Lung microvascular endothelial cell (primary cell): ENCODE data around the gene CRYAA. TPM values are rescaled to one million over a fixed set of nuclear protein-coding genes. Genes with fewer than 3 reads are reported as not detected.
A peak's percentile ranks its signal among the peaks of the same experiment; 100 is the strongest.

Source experiments
- DNase-seq, 2 donors: peaks; one replicate each; pipeline versions ENCODE4 v3.0.0 to v3.0.0-alpha.2; 2010; ENCODE audit warnings: low read depth in 2 of 2
- total RNA-seq: library from RNA; depleted of rRNA; stranded (reverse); fragments of >200 nt; gene quantifications from 2 replicates; pipeline ENCODE4 v1.2.1, GENCODE V29; 2014

CRYAA gene
- total RNA-seq, 1 donor from 2014 or later, result not detected

GRCh38 chr21:43201491-43201890 lies 32.7 kb downstream of the CRYAA start:
- DNase-seq, result no peak

- no peak for DNase-seq
These were observed 34.8 kb downstream of the CRYAA start for GRCh38 chr21:43203591-43203990.

- no peak for DNase-seq
These were observed 35.8 kb downstream of the CRYAA start for GRCh38 chr21:43204638-43205037.

- DNase-seq, result no peak
These were observed 37.6 kb downstream of the CRYAA start for GRCh38 chr21:43206231-43207042.

GRCh38 chr21:43207043-43207315 lies 38.2 kb downstream of the CRYAA start:
- no peak for DNase-seq

GRCh38 chr21:43207868-43208267 lies 39.1 kb downstream of the CRYAA start:
- DNase-seq, result no peak

- DNase-seq, result no peak
These were observed 39.9 kb downstream of the CRYAA start for GRCh38 chr21:43208561-43209332.

GRCh38 chr21:43209575-43210453 lies 41.0 kb downstream of the CRYAA start:
- peak in 1 of 2 donors; percentile 58 for DNase-seq

GRCh38 chr21:43210454-43211071 lies 41.8 kb downstream of the CRYAA start:
- DNase-seq, result no peak

- peak; percentile 44 to 73 for DNase-seq
These were observed 42.4 kb downstream of the CRYAA start for GRCh38 chr21:43211072-43211759.

- no peak for DNase-seq
These were observed 42.9 kb downstream of the CRYAA start for GRCh38 chr21:43211760-43212115.

Other genes starting within 250 kb of the CRYAA start
- not detected in 2 replicates for gene ERVH48-1, start 243.4 kb upstream of the CRYAA start, total RNA-seq
- 4.6 and 8.9 TPM in 2 replicates for gene PKNOX1, start 194.4 kb upstream of the CRYAA start, total RNA-seq
- gene CBS, start 93.2 kb upstream of the CRYAA start, total RNA-seq, result 2.4 and 30.4 TPM in 2 replicates
- gene U2AF1, start 61.4 kb upstream of the CRYAA start, total RNA-seq, result 15.9 and 16.7 TPM in 2 replicates